HCT116 (cell line): ENCODE measurements around the gene MAPK10.
A peak's percentile ranks its signal among the peaks of the same experiment; 100 is the strongest.

Experiments
- ELF1 ChIP-seq: IDR thresholded peaks from 2 replicates; pipeline ENCODE4 v1.6.1; 2012; ENCODE audit warnings: low read depth, borderline replicate concordance
- JUND ChIP-seq: IDR thresholded peaks from 2 replicates; pipeline ENCODE4 v1.6.1; 2012
- POLR2A ChIP-seq: IDR thresholded peaks from 2 replicates; pipeline ENCODE4 v1.7.0; 2011; ENCODE audit warnings: borderline replicate concordance; ENCODE audit not compliant: insufficient read depth, insufficient read length; ENCODE audit errors: extremely low read depth
- POLR2AphosphoS5 ChIP-seq: IDR thresholded peaks from 2 replicates; pipeline ENCODE4 v1.6.1; 2011; ENCODE audit warnings: mild to moderate bottlenecking, low read depth, low read length, moderate library complexity
- YY1 ChIP-seq: IDR thresholded peaks from 2 replicates; pipeline ENCODE4 v1.6.1; 2011; ENCODE audit warnings: low read length, low read depth, moderate library complexity, mild to moderate bottlenecking; ENCODE audit not compliant: insufficient replicate concordance; ENCODE audit errors: extremely low read depth
- TF ChIP-seq, protein P1 (sequence below), 3 experiments: fragments of 200-600 bp in 1 of 3; sonication (generic) in 1 of 3; IDR thresholded peaks in 2 of 3; conservative IDR thresholded peaks in 1 of 3; 2 replicates each; pipeline ENCODE4 v1.5.1; 2012 to 2017; ENCODE audit warnings: low read depth in 2 of 3, low read length in 2 of 3, antibody characterized with exemption in 1 of 3, borderline replicate concordance in 1 of 3, control low read depth in 1 of 3, mild to moderate bottlenecking in 1 of 3, mixed read lengths in 1 of 3, mixed run types in 1 of 3, moderate library complexity in 1 of 3; ENCODE audit not compliant: insufficient read depth in 1 of 3
- TF ChIP-seq, protein P2 (sequence below): IDR thresholded peaks from 2 replicates; pipeline ENCODE4 v1.6.1; 2012

DNA sequence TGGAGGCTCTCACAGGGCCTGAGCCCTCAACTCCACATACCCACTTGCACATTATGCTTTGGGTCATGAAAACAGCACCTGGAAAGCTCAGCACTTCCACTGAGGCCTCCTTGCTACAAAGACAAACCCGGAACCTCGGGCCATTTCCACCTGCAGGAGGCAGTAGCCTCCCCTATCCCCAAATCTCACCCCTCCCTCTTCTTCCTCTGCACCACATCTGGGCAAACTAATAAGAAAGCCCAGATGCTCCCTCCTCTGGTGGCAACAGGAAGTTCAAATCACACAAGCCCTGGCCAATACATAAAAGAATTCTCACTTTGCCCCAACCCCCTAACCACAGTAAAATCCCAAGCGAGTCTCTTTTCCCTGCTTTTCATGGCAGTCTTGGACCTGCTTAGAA lies 136.4 kb downstream of the MAPK10 start:
- TF ChIP-seq, protein P1, sequence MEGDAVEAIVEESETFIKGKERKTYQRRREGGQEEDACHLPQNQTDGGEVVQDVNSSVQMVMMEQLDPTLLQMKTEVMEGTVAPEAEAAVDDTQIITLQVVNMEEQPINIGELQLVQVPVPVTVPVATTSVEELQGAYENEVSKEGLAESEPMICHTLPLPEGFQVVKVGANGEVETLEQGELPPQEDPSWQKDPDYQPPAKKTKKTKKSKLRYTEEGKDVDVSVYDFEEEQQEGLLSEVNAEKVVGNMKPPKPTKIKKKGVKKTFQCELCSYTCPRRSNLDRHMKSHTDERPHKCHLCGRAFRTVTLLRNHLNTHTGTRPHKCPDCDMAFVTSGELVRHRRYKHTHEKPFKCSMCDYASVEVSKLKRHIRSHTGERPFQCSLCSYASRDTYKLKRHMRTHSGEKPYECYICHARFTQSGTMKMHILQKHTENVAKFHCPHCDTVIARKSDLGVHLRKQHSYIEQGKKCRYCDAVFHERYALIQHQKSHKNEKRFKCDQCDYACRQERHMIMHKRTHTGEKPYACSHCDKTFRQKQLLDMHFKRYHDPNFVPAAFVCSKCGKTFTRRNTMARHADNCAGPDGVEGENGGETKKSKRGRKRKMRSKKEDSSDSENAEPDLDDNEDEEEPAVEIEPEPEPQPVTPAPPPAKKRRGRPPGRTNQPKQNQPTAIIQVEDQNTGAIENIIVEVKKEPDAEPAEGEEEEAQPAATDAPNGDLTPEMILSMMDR (IDR thresholded peaks at IDR 0.05 in 2 of 3, conservative IDR thresholded peaks at IDR 0.05 in 1 of 3; ENCODE audit: borderline replicate concordance in 1 of 3, insufficient read depth in 1 of 3, low read depth in 2 of 3, low read length in 2 of 3), result peak; percentile 71 to 82 (median 81)
- TF ChIP-seq JUND, result no peak
- TF ChIP-seq POLR2A, result no peak
- no peak for TF ChIP-seq ELF1
- TF ChIP-seq YY1, result no peak
- no peak for TF ChIP-seq POLR2AphosphoS5
- TF ChIP-seq, protein P2, sequence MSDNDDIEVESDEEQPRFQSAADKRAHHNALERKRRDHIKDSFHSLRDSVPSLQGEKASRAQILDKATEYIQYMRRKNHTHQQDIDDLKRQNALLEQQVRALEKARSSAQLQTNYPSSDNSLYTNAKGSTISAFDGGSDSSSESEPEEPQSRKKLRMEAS, result no peak
